HepG2 (cell line): ENCODE results near the gene BCCIP. TPM values are rescaled to one million over a fixed set of nuclear protein-coding genes. Genes with fewer than 3 reads are reported as not detected.

Experiments
- ATF1 ChIP-seq: IDR thresholded peaks from 2 replicates; pipeline ENCODE4 v1.6.1; 2016; ENCODE audit warnings: mild to moderate bottlenecking, control low read depth
- ATF2 ChIP-seq: sonication (generic); formaldehyde crosslinking; IDR thresholded peaks from 2 replicates; pipeline ENCODE4 v1.4.0; 2020; ENCODE audit warnings: missing genetic modification reagents
- BRD4 ChIP-seq: sonication (generic); formaldehyde crosslinking; IDR thresholded peaks from 2 replicates; pipeline ENCODE4 v1.4.0; 2020; ENCODE audit warnings: missing genetic modification reagents
- HNRNPH1 ChIP-seq: fragments of 200-400 bp; formaldehyde crosslinking; optimal IDR thresholded peaks from 2 replicates; pipeline ENCODE3; 2017; ENCODE audit warnings: mild to moderate bottlenecking, low read depth, low read length
- HNRNPL ChIP-seq: fragments of 200-400 bp; formaldehyde crosslinking; IDR thresholded peaks from 2 replicates; pipeline ENCODE4 v1.6.1; 2017; ENCODE audit warnings: mild to moderate bottlenecking, low read depth, low read length
- KAT2B ChIP-seq: fragments of 150-350 bp; IDR thresholded peaks from 2 replicates; pipeline ENCODE4 v1.6.1; 2014; ENCODE audit warnings: low read depth, low read length, borderline replicate concordance
- MTA1 ChIP-seq: sonication (generic); formaldehyde crosslinking; IDR thresholded peaks from 2 replicates; pipeline ENCODE4 v1.4.0; 2020; ENCODE audit warnings: missing genetic modification reagents, mild to moderate bottlenecking, borderline replicate concordance
- NR3C1 ChIP-seq: sonication (generic); formaldehyde crosslinking; IDR thresholded peaks from 2 replicates; pipeline ENCODE4 v1.4.0; 2020; ENCODE audit warnings: missing genetic modification reagents
- PRMT3 ChIP-seq: sonication (generic); formaldehyde crosslinking; IDR thresholded peaks from 2 replicates; pipeline ENCODE4 v1.8.1; 2022; ENCODE audit warnings: low read depth, mild to moderate bottlenecking, moderate library complexity, missing genetic modification reagents, borderline replicate concordance
- RNF2 ChIP-seq: fragments of 450-650 bp; conservative IDR thresholded peaks from 2 replicates; pipeline ENCODE4 v1.6.1; 2016; ENCODE audit warnings: low read depth
- SNAPC4 ChIP-seq: sonication (generic); formaldehyde crosslinking; IDR thresholded peaks from 2 replicates; pipeline ENCODE4 v1.4.0; 2020; ENCODE audit warnings: mild to moderate bottlenecking, missing genetic modification reagents
- TAF15 ChIP-seq: fragments of 200-400 bp; formaldehyde crosslinking; IDR thresholded peaks from one replicate; pipeline ENCODE4 v1.6.1; 2018; ENCODE audit warnings: mild to moderate bottlenecking, low read depth, low read length; ENCODE audit not compliant: poor library complexity, severe bottlenecking
- TRIM22 ChIP-seq: fragments of 450-650 bp; IDR thresholded peaks from 2 replicates; pipeline ENCODE4 v1.6.1; 2017
- ZNF253 ChIP-seq: sonication (generic); formaldehyde crosslinking; IDR thresholded peaks from 2 replicates; pipeline ENCODE4 v1.8.0; 2022; ENCODE audit warnings: mild to moderate bottlenecking, missing genetic modification reagents, borderline replicate concordance
- ZNF33B ChIP-seq: sonication (generic); formaldehyde crosslinking; IDR thresholded peaks from 2 replicates; pipeline ENCODE4 v1.5.1; 2020; ENCODE audit warnings: mild to moderate bottlenecking, missing genetic modification reagents
- ZNF354B ChIP-seq: sonication (generic); formaldehyde crosslinking; IDR thresholded peaks from 2 replicates; pipeline ENCODE4 v1.8.0; 2022; ENCODE audit warnings: mild to moderate bottlenecking, missing genetic modification reagents
- ZNF773 ChIP-seq: sonication (generic); formaldehyde crosslinking; IDR thresholded peaks from 2 replicates; pipeline ENCODE4 v1.4.0; 2020; ENCODE audit warnings: missing genetic modification reagents, borderline replicate concordance
- ZSCAN5A ChIP-seq: sonication (generic); formaldehyde crosslinking; IDR thresholded peaks from 2 replicates; pipeline ENCODE4 v1.8.0; 2022; ENCODE audit warnings: mild to moderate bottlenecking, missing genetic modification reagents, borderline replicate concordance
- polyA plus RNA-seq, 8 experiments: library from polyadenylated mRNA; depleted of rRNA in 3 of 8; stranded (reverse) in 7 of 8; unstranded in 1 of 8; fragments of >200 nt; fragmentation: Illumina TruSeq in 4 of 8; extraction: Trizol in 4 of 8; gene quantifications; 2 replicates each; pipeline versions ENCODE4 v1.2.1 to v1.2.3, GENCODE V29; 2011 to 2016; ENCODE audit warnings: low read depth in 4 of 8, missing spikeins in 1 of 8, mixed read lengths in 1 of 8; ENCODE audit not compliant: insufficient read depth in 1 of 8
- total RNA-seq, 5 experiments: library from RNA; depleted of rRNA; stranded (reverse); fragments of >200 nt; fragmentation: Illumina TruSeq; extraction: Trizol; gene quantifications; 2 replicates each; pipeline ENCODE4 v1.2.3, GENCODE V29; 2016; ENCODE audit warnings: low read depth in 1 of 5

BCCIP gene
- total and polyA plus RNA-seq, 2 of the 13 experiments (the other 11 are each of a cell fraction or from before 2014, with no cell fraction given): 37.0 to 132 TPM

GRCh38 chr10:125792342-125793300 lies 30.7 kb upstream of the BCCIP start (continued):
- no peak for TF ChIP-seq NR3C1 (CRISPR knock-in tag)
- TF ChIP-seq ZNF354B (CRISPR knock-in tag): no peak
- TF ChIP-seq SNAPC4 (CRISPR knock-in tag): no peak
- no peak for TF ChIP-seq TAF15
- peak; percentile 91 for TF ChIP-seq MTA1 (CRISPR knock-in tag)
- TF ChIP-seq ZNF253: 0 out of 2 replicates have a peak, but pooled peaks have one; percentile 75
- peak; percentile 78; the same call in 1 of the 2 replicates for TF ChIP-seq ZSCAN5A
- no peak for TF ChIP-seq BRD4
- 0 out of 2 replicates have a peak, but pooled peaks have one; percentile 29 for TF ChIP-seq ZNF33B (CRISPR knock-in tag)
- peak; percentile 43 for TF ChIP-seq HNRNPH1
- TF ChIP-seq ZNF773 (CRISPR knock-in tag): no peak
- TF ChIP-seq HNRNPL: 0 out of 2 replicates have a peak, but pooled peaks have one; percentile 55
- peak; percentile 56 for TF ChIP-seq ATF1 (CRISPR knock-in tag)
- peak; percentile 80 for TF ChIP-seq ATF2 (CRISPR knock-in tag)
- TF ChIP-seq KAT2B: no peak
- no peak for TF ChIP-seq RNF2
- no peak for TF ChIP-seq TRIM22
- no peak for TF ChIP-seq PRMT3 (CRISPR knock-in tag)
